GM23338 (cell line): ENCODE data around the gene APELA. TPM values are rescaled to one million over a fixed set of nuclear protein-coding genes. Genes with fewer than 3 reads are reported as not detected.
A peak's percentile ranks its signal among the peaks of the same experiment; 100 is the strongest.

Experiments used
- ATAC-seq: fragments of 200-7000 bp; cut with Tn5 transposase; 3 replicates; pipeline ENCODE4 v1.9.1; 2020
- DNase-seq: peaks from one replicate; pipeline ENCODE4 v3.0.0-alpha.2; 2015; ENCODE audit warnings: low spot score
- H2AFZ ChIP-seq: fragments of 200-600 bp; sonication (generic); 2 replicates; pipeline ENCODE4 v1.8.0; 2016; ENCODE audit warnings: antibody characterized with exemption, mild to moderate bottlenecking, moderate library complexity
- H3F3A ChIP-seq: fragments of 200-600 bp; sonication (generic); replicated peaks from 2 replicates; pipeline ENCODE4 v1.8.0; 2017; ENCODE audit warnings: antibody characterized with exemption, mixed run types, low read depth
- H3K27ac ChIP-seq: fragments of 200-600 bp; sonication (generic); 2 replicates; pipeline ENCODE4 v1.6.1; 2016; ENCODE audit warnings: low read depth
- H3K27me3 ChIP-seq: fragments of 200-600 bp; sonication (generic); 2 replicates; pipeline ENCODE4 v1.8.0; 2016; ENCODE audit warnings: mild to moderate bottlenecking, mixed run types, moderate library complexity; ENCODE audit not compliant: insufficient read depth
- H3K36me3 ChIP-seq: fragments of 200-600 bp; sonication (generic); 2 replicates; pipeline ENCODE4 v1.8.0; 2016; ENCODE audit warnings: mild to moderate bottlenecking; ENCODE audit not compliant: insufficient read depth
- H3K4me1 ChIP-seq: fragments of 200-600 bp; sonication (generic); 2 replicates; pipeline ENCODE4 v1.8.0; 2016; ENCODE audit warnings: mild to moderate bottlenecking, moderate library complexity; ENCODE audit not compliant: insufficient read depth
- H3K4me2 ChIP-seq: fragments of 200-600 bp; sonication (generic); 2 replicates; pipeline ENCODE4 v1.7.1; 2017; ENCODE audit warnings: mixed run types
- H3K4me3 ChIP-seq: fragments of 200-600 bp; sonication (generic); 2 replicates; pipeline ENCODE4 v1.6.1; 2016; ENCODE audit warnings: mixed run types
- H3K79me2 ChIP-seq: fragments of 200-600 bp; sonication (generic); replicated peaks from 2 replicates; pipeline ENCODE4 v1.8.0; 2017; ENCODE audit warnings: mild to moderate bottlenecking; ENCODE audit not compliant: insufficient read depth
- H3K9me2 ChIP-seq: fragments of 200-600 bp; sonication (generic); 2 replicates; pipeline ENCODE4 v1.8.0; 2017; ENCODE audit not compliant: insufficient read depth
- H4K20me1 ChIP-seq: fragments of 200-600 bp; sonication (generic); replicated peaks from 2 replicates; pipeline ENCODE4 v1.8.0; 2017; ENCODE audit warnings: mild to moderate bottlenecking; ENCODE audit not compliant: insufficient read depth
- H3K27ac Mint-ChIP-seq: 2 replicates; pipeline ENCODE4 v1.8.0; 2020; ENCODE audit warnings: inconsistent platforms, mild to moderate bottlenecking, moderate library complexity, mixed read lengths
- H3K27me3 Mint-ChIP-seq: 3 replicates; pipeline ENCODE4 v1.8.0; 2022; ENCODE audit warnings: low read depth, mild to moderate bottlenecking, moderate library complexity, mixed read lengths, inconsistent platforms; ENCODE audit not compliant: insufficient read depth, poor library complexity
- H3K36me3 Mint-ChIP-seq: 3 replicates; pipeline ENCODE4 v1.8.0; 2021; ENCODE audit warnings: low read depth, mild to moderate bottlenecking, inconsistent platforms, moderate library complexity, mixed read lengths
- H3K4me1 Mint-ChIP-seq: 3 replicates; pipeline ENCODE4 v1.8.0; 2020; ENCODE audit warnings: mild to moderate bottlenecking, inconsistent platforms, mixed read lengths
- H3K4me3 Mint-ChIP-seq: 3 replicates; pipeline ENCODE4 v1.8.0; 2021; ENCODE audit warnings: moderate library complexity, mild to moderate bottlenecking, inconsistent platforms, mixed read lengths
- H3K9me3 Mint-ChIP-seq: 3 replicates; pipeline ENCODE4 v1.8.0; 2020; ENCODE audit warnings: moderate library complexity, mild to moderate bottlenecking, inconsistent platforms, mixed read lengths
- CREB1 ChIP-seq: fragments of 250-450 bp; sonication (Bioruptor Pico); IDR thresholded peaks from 2 replicates; pipeline ENCODE4 v1.5.0; 2020; ENCODE audit warnings: low read depth, mild to moderate bottlenecking, moderate library complexity
- EZH2 ChIP-seq: fragments of 200-600 bp; sonication (generic); IDR thresholded peaks from one replicate; pipeline ENCODE4 v1.8.0; 2017; ENCODE audit warnings: antibody characterized with exemption, mild to moderate bottlenecking, low read depth; ENCODE audit not compliant: unreplicated experiment
- JUNB ChIP-seq: IDR thresholded peaks from one replicate; pipeline ENCODE4 v1.6.1; 2016; ENCODE audit warnings: antibody characterized with exemption; ENCODE audit not compliant: unreplicated experiment
- POLR2AphosphoS5 ChIP-seq: IDR thresholded peaks from 2 replicates; pipeline ENCODE4 v1.6.1; 2016; ENCODE audit warnings: antibody characterized with exemption, low read depth
- STAT1 ChIP-seq: IDR thresholded peaks from one replicate; pipeline ENCODE4 v1.6.1; 2016; ENCODE audit warnings: antibody characterized with exemption; ENCODE audit not compliant: unreplicated experiment
- polyA plus RNA-seq: library from polyadenylated mRNA; unstranded; fragments of >200 nt; fragmentation: Nextera tagmentation; extraction: Ambion mirVana; gene quantifications from 2 replicates; pipeline ENCODE4 v1.2.1, GENCODE V29; 2016
- total RNA-seq: library from RNA; depleted of rRNA; stranded (reverse); fragments of >200 nt; shearing (Covaris generic); gene quantifications from 2 replicates; pipeline ENCODE4 v1.2.3, GENCODE V29; 2014
- TF ChIP-seq, protein P1 (sequence below): fragments of 250-450 bp; sonication (Bioruptor Pico); IDR thresholded peaks from 2 replicates; pipeline ENCODE4 v1.5.0; 2020; ENCODE audit warnings: mild to moderate bottlenecking, moderate library complexity
- TF ChIP-seq, protein P2 (sequence below): IDR thresholded peaks from one replicate; pipeline ENCODE4 v1.6.1; 2018; ENCODE audit warnings: antibody characterized with exemption; ENCODE audit not compliant: unreplicated experiment

Gene APELA
- total and polyA plus RNA-seq, 2 experiments from 2014 or later = 114 to 213 TPM

DNA sequence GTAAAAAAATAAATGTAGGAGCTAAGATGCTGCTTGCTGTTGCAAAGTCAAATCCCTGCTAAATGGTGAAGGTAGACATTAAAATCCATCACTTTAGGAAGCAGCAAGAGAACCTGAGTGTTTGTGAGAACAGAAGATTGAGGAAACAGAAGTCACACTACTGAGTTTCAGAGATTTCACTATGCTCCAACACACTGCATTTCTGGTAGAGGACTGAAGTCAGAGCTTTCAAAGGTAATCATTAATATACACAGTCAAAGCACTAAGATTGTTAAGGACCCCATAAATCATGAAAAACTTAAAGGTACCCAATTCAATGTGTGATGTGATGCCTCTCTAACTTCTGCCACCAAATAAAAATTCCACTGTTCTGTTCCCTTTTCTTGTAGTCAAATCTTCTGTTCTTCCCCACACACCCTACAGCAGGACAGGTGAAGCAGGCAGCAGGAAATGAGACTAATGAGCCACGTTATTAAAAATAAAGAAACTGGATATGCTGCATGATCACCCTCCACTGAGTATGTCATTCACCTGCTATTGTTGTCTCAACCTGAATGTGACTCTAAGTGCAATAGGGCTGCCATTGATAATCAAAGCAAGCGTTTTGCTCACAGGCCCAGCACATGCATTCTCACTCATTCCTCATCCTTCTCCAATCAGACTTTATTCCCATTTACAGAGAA is 28.9 kb upstream of the APELA start:
- Histone ChIP-seq H3K4me3 (no peak overlapping the region), H3K4me2 (no peak overlapping the region)

More for the DNA sequence above, 28.9 kb upstream of the APELA start:
- Mint-ChIP-seq H3K27me3 (peaks cover 10% of the 10 kb centered on the region), H3K4me1 (peaks cover 27% of the 10 kb centered on the region), H3K9me3 (no peaks in the 10 kb centered on the region; the same call in 2 of the 3 replicates), H3K27ac (no peak overlapping the region), H3K36me3 (no peaks in the 10 kb centered on the region), H3K4me3 (no peak overlapping the region)
- no peaks in the 10 kb centered on the region; the same call in 1 of the 2 replicates for H3F3A ChIP-seq
- H3K9me2 ChIP-seq = no peaks in the 10 kb centered on the region
- 0 out of 2 replicates have a peak overlapping the region, but pooled peaks have one; percentile 84 for H2AFZ ChIP-seq
- peaks cover 42% of the 10 kb centered on the region for H3K4me1 ChIP-seq
- TF ChIP-seq CREB1 (CRISPR knock-in tag) = no peak
- no peak for TF ChIP-seq EZH2
- TF ChIP-seq, protein P1, sequence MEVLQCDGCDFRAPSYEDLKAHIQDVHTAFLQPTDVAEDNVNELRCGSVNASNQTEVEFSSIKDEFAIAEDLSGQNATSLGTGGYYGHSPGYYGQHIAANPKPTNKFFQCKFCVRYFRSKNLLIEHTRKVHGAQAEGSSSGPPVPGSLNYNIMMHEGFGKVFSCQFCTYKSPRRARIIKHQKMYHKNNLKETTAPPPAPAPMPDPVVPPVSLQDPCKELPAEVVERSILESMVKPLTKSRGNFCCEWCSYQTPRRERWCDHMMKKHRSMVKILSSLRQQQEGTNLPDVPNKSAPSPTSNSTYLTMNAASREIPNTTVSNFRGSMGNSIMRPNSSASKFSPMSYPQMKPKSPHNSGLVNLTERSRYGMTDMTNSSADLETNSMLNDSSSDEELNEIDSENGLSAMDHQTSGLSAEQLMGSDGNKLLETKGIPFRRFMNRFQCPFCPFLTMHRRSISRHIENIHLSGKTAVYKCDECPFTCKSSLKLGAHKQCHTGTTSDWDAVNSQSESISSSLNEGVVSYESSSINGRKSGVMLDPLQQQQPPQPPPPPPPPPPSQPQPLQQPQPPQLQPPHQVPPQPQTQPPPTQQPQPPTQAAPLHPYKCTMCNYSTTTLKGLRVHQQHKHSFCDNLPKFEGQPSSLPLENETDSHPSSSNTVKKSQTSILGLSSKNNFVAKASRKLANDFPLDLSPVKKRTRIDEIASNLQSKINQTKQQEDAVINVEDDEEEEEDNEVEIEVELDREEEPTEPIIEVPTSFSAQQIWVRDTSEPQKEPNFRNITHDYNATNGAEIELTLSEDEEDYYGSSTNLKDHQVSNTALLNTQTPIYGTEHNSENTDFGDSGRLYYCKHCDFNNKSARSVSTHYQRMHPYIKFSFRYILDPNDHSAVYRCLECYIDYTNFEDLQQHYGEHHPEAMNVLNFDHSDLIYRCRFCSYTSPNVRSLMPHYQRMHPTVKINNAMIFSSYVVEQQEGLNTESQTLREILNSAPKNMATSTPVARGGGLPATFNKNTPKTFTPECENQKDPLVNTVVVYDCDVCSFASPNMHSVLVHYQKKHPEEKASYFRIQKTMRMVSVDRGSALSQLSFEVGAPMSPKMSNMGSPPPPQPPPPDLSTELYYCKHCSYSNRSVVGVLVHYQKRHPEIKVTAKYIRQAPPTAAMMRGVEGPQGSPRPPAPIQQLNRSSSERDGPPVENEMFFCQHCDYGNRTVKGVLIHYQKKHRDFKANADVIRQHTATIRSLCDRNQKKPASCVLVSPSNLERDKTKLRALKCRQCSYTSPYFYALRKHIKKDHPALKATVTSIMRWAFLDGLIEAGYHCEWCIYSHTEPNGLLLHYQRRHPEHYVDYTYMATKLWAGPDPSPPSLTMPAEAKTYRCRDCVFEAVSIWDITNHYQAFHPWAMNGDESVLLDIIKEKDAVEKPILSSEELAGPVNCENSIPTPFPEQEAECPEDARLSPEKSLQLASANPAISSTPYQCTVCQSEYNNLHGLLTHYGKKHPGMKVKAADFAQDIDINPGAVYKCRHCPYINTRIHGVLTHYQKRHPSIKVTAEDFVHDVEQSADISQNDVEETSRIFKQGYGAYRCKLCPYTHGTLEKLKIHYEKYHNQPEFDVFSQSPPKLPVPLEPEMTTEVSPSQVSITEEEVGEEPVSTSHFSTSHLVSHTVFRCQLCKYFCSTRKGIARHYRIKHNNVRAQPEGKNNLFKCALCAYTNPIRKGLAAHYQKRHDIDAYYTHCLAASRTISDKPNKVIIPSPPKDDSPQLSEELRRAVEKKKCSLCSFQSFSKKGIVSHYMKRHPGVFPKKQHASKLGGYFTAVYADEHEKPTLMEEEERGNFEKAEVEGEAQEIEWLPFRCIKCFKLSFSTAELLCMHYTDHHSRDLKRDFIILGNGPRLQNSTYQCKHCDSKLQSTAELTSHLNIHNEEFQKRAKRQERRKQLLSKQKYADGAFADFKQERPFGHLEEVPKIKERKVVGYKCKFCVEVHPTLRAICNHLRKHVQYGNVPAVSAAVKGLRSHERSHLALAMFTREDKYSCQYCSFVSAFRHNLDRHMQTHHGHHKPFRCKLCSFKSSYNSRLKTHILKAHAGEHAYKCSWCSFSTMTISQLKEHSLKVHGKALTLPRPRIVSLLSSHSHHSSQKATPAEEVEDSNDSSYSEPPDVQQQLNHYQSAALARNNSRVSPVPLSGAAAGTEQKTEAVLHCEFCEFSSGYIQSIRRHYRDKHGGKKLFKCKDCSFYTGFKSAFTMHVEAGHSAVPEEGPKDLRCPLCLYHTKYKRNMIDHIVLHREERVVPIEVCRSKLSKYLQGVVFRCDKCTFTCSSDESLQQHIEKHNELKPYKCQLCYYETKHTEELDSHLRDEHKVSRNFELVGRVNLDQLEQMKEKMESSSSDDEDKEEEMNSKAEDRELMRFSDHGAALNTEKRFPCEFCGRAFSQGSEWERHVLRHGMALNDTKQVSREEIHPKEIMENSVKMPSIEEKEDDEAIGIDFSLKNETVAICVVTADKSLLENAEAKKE (CRISPR knock-in tag) = no peak
- TF ChIP-seq POLR2AphosphoS5 = no peak
- no peak for TF ChIP-seq JUNB
- TF ChIP-seq, protein P2, sequence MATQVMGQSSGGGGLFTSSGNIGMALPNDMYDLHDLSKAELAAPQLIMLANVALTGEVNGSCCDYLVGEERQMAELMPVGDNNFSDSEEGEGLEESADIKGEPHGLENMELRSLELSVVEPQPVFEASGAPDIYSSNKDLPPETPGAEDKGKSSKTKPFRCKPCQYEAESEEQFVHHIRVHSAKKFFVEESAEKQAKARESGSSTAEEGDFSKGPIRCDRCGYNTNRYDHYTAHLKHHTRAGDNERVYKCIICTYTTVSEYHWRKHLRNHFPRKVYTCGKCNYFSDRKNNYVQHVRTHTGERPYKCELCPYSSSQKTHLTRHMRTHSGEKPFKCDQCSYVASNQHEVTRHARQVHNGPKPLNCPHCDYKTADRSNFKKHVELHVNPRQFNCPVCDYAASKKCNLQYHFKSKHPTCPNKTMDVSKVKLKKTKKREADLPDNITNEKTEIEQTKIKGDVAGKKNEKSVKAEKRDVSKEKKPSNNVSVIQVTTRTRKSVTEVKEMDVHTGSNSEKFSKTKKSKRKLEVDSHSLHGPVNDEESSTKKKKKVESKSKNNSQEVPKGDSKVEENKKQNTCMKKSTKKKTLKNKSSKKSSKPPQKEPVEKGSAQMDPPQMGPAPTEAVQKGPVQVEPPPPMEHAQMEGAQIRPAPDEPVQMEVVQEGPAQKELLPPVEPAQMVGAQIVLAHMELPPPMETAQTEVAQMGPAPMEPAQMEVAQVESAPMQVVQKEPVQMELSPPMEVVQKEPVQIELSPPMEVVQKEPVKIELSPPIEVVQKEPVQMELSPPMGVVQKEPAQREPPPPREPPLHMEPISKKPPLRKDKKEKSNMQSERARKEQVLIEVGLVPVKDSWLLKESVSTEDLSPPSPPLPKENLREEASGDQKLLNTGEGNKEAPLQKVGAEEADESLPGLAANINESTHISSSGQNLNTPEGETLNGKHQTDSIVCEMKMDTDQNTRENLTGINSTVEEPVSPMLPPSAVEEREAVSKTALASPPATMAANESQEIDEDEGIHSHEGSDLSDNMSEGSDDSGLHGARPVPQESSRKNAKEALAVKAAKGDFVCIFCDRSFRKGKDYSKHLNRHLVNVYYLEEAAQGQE = no peak
- no peak for TF ChIP-seq STAT1
- no peaks in the 10 kb centered on the region for H3K27me3 ChIP-seq
- no peaks in the 10 kb centered on the region for H4K20me1 ChIP-seq
- no peaks in the 10 kb centered on the region for H3K79me2 ChIP-seq
- no peak overlapping the region for H3K27ac ChIP-seq
- peak; percentile 25; the same call in 1 of the 3 replicates for ATAC-seq
- DNase-seq = no peak
- H3K36me3 ChIP-seq = no peaks in the 10 kb centered on the region
